HL-60 (cell line): ENCODE results near the gene MAFB.
A peak's percentile ranks its signal among the peaks of the same experiment; 100 is the strongest.

Experiments used
- DNase-seq, 2 experiments: peaks; one replicate each; pipeline ENCODE4 v3.0.0-alpha.2; 2010 to 2020; ENCODE audit warnings: low read depth in 1 of 2, low spot score in 1 of 2
- H3K27ac ChIP-seq: fragments of 250-450 bp; sonication (Bioruptor Pico); replicated peaks from 2 replicates; pipeline ENCODE4 v1.5.1; 2020; ENCODE audit warnings: mild to moderate bottlenecking, moderate library complexity
- H3K27me3 ChIP-seq: fragments of 250-450 bp; sonication (Bioruptor Pico); 2 replicates; pipeline ENCODE4 v1.5.1; 2021; ENCODE audit warnings: mild to moderate bottlenecking, moderate library complexity; ENCODE audit not compliant: insufficient read depth, poor library complexity, severe bottlenecking
- H3K4me3 ChIP-seq: replicated peaks from 2 replicates; pipeline ENCODE4 v1.5.1; 2011; ENCODE audit warnings: mild to moderate bottlenecking, control low read depth, low read length; ENCODE audit not compliant: insufficient read depth
- CTCF ChIP-seq: IDR thresholded peaks from one replicate; pipeline ENCODE4 v1.5.1; 2011; ENCODE audit warnings: low read length, control low read depth, inconsistent platforms; ENCODE audit not compliant: insufficient read depth
- GABPA ChIP-seq: IDR thresholded peaks from 2 replicates; pipeline ENCODE4 v1.6.1; 2012; ENCODE audit warnings: low read depth
- POLR2AphosphoS5 ChIP-seq: IDR thresholded peaks from 2 replicates; pipeline ENCODE4 v1.6.1; 2012; ENCODE audit warnings: low read depth
- REST ChIP-seq: IDR thresholded peaks from 2 replicates; pipeline ENCODE4 v1.6.1; 2012; ENCODE audit warnings: low read depth; ENCODE audit not compliant: insufficient replicate concordance
- SPI1 ChIP-seq: IDR thresholded peaks from 2 replicates; pipeline ENCODE4 v1.6.1; 2012; ENCODE audit warnings: low read depth, mild to moderate bottlenecking, borderline replicate concordance

Gene MAFB

GRCh38 chr20:40686434-40686882 lies 2.6 kb downstream of the MAFB start:
- H3K27me3 ChIP-seq, result peaks cover 82% of the 10 kb centered on the region
- no peak for TF ChIP-seq POLR2AphosphoS5
- no peak overlapping the region for H3K27ac ChIP-seq
- no peak for DNase-seq
- peak overlapping the region; percentile 6; the same call in 1 of the 2 replicates for H3K4me3 ChIP-seq

- no peak for TF ChIP-seq SPI1
- no peak for TF ChIP-seq REST
- no peak for TF ChIP-seq POLR2AphosphoS5
- no peak for TF ChIP-seq CTCF
- TF ChIP-seq GABPA, result no peak
- no peak for DNase-seq
- Histone ChIP-seq H3K4me3 (no peak overlapping the region), H3K27ac (no peak overlapping the region), H3K27me3 (peaks cover 71% of the 10 kb centered on the region)
These were observed 3.7 kb downstream of the MAFB start for GRCh38 chr20:40685349-40685748.

DNA sequence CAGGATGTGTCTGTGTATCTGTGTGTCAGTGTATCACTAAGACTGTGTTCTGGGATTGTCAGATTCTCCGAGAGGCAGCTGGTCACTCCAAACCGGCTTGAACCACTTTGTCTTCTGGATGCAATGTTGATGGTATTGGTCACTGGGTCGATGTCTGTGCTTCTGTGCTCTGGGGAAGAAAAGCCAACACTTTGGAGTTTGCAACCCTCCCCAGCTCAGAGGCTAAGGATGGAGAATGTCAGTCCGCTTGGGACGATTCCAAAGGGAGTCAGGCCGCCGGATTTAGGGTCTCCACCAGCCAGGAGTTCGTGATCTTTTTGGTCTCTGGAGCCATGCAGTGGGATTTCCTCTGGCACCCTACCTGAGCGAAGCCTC lies 5.2 kb downstream of the MAFB start:
- TF ChIP-seq CTCF (no peak), REST (no peak), GABPA (no peak), POLR2AphosphoS5 (no peak), SPI1 (no peak)
- no peak for DNase-seq
- H3K27me3 ChIP-seq, result peaks cover 60% of the 10 kb centered on the region
- no peak overlapping the region for H3K27ac ChIP-seq
- no peak overlapping the region for H3K4me3 ChIP-seq

GRCh38 chr20:40683221-40683893 lies 5.7 kb downstream of the MAFB start:
- no peak for DNase-seq

More at GRCh38 chr20:40683221-40683893, 5.7 kb downstream of the MAFB start:
- H3K27me3 ChIP-seq, result peaks cover 57% of the 10 kb centered on the region
- no peak overlapping the region for H3K27ac ChIP-seq
- no peak overlapping the region for H3K4me3 ChIP-seq
- TF ChIP-seq GABPA (no peak), SPI1 (no peak), CTCF (no peak), POLR2AphosphoS5 (no peak)
